Activated CD4-positive, alpha-beta T cell treated with anti-CD3 and anti-CD28 coated beads, Interleukin-2, amount 10 ng/mL, durations not matched to agents 7 days and 5 days (primary cell): ENCODE measurements around the gene CPNE5. TPM values are rescaled to one million over a fixed set of nuclear protein-coding genes. Genes with fewer than 3 reads are reported as not detected.

ENCODE experiments used
- CTCF ChIA-PET: fragments of 350-600 bp; sonication (Branson Sonifier 250); formaldehyde crosslinking; loops from one replicate; lab custom pipeline; 2021; ENCODE audit warnings: antibody characterized with exemption; lab: Charles Lee
- POLR2A ChIA-PET: fragments of 350-600 bp; sonication (Branson Sonifier 250); formaldehyde crosslinking; loops from one replicate; lab custom pipeline; 2021; ENCODE audit warnings: antibody characterized with exemption; lab: Charles Lee
- DNase-seq: peaks from one replicate; pipeline ENCODE4 v3.0.0-alpha.2; 2020
- H3K27ac Mint-ChIP-seq: one replicate; pipeline ENCODE4 v1.8.0; 2021; ENCODE audit warnings: mild to moderate bottlenecking, moderate library complexity, mixed read lengths
- H3K27me3 Mint-ChIP-seq: one replicate; pipeline ENCODE4 v1.8.0; 2021; ENCODE audit warnings: mixed read lengths
- H3K36me3 Mint-ChIP-seq: one replicate; pipeline ENCODE4 v1.8.0; 2021; ENCODE audit warnings: low read depth, mixed read lengths
- H3K4me1 Mint-ChIP-seq: one replicate; pipeline ENCODE4 v1.8.0; 2021; ENCODE audit warnings: mixed read lengths
- H3K4me3 Mint-ChIP-seq: one replicate; pipeline ENCODE4 v1.8.0; 2021; ENCODE audit warnings: mild to moderate bottlenecking, moderate library complexity, mixed read lengths
- H3K9me3 Mint-ChIP-seq: one replicate; pipeline ENCODE4 v1.8.0; 2021; ENCODE audit warnings: mixed read lengths
- total RNA-seq, 2 experiments: library from RNA; stranded (reverse); gene quantifications; one replicate each; pipeline ENCODE4 v1.2.3, GENCODE V29; 2021

CPNE5 gene
- total RNA-seq, 2 experiments from 2014 or later = 0.47 to 1.00 TPM

DNA sequence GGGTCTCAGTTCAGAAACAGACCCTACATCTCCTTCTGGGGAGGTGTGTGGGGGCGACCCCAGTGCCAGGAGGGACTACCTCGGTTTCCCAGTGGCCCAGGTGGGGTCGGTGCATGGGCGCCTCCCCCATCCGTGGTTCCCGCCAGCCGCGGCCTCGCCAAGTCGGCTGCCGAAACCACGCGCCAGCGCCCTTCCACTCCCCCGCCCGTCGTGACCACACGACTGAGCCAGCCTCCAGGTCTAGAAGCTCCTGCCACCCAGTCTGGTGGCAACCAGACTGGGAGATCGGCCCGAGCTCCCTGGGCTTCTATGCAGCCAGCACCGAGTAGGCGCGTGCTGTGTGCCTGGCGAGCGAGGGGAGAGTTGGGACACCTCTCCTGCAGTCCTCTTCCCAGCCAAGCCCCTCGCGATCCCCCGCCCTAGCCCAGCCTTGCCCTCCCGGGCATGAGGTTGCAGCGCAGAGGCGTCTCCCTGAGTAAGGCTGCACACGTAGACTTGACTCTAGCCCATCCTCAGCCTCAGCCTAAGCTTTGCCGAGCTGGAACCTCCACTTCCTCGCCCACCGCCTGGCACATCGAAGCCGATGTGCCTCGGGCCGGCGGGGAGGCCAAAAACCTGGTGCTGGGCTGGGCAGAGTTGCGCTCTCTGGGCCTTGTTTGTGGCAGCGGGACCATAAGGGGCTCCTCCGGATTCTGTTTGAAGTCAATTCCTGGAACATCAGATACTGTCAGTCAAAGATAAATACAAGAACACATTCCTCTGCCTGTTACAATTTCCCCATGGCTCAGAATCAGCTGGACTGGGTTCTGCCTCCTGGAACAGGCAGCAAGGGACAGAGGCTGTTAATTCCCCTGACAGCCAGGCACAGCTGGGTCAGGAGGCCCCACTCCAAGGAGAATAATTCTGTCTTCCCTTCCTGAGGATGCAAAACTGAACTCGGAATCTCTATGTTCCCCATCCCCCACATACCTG lies 1.5 kb upstream of the CPNE5 start:
- Mint-ChIP-seq H3K27ac (peak overlapping the region; percentile 33), H3K36me3 (no peaks in the 10 kb centered on the region), H3K4me1 (peaks cover 15% of the 10 kb centered on the region), H3K4me3 (peak overlapping the region; percentile 63), H3K9me3 (no peaks in the 10 kb centered on the region), H3K27me3 (peaks cover 49% of the 10 kb centered on the region)
- DNase-seq = peak; percentile 39
- POLR2A ChIA-PET = no interaction called here
- CTCF ChIA-PET = interaction anchor here (0.8 to 1.7 kb wide), 2 partner anchors 45 to 82 kb away, joined by 3 to 4 read pairs; partner anchors contain the start of gene C6orf89

- ChIA-PET CTCF (no interaction called here), POLR2A (no interaction called here)
- Mint-ChIP-seq H3K36me3 (no peaks in the 10 kb centered on the region), H3K9me3 (no peaks in the 10 kb centered on the region), H3K4me3 (peak overlapping the region; percentile 63), H3K27me3 (peaks cover 51% of the 10 kb centered on the region), H3K4me1 (peaks cover 15% of the 10 kb centered on the region), H3K27ac (no peak overlapping the region)
- peak; percentile 43 for DNase-seq
Observed at GRCh38 chr6:36839749-36840431, 646 bp upstream of the CPNE5 start.

DNA sequence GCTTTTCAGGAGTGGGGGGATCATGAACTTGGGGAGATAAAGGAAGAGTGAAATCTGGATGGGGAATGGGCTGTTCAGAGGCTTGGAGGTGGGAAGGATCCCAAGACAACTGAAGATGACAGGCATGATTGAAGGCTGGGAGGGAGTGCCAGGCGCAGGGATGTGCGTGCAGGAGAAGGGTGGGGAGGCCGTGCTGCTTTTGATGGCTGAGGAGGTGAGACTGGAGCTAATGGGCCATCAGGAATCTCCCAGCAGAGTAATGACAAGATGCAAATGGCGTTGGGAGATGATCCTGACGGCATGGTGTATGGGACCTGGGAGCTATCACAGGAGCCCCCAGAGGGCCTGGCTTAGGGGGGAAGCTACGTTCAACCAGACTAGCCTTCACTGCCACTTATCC lies 1.6 kb downstream of the CPNE5 start:
- no peaks in the 10 kb centered on the region for H3K9me3 Mint-ChIP-seq
- H3K4me1 Mint-ChIP-seq = peaks cover 15% of the 10 kb centered on the region
- no peak for DNase-seq
- no peaks in the 10 kb centered on the region for H3K36me3 Mint-ChIP-seq
- no peak overlapping the region for H3K4me3 Mint-ChIP-seq
- ChIA-PET CTCF (interaction anchor here (1.2 to 3.0 kb wide), 4 partner anchors 10 to 183 kb away, joined by 4 to 9 read pairs (median 6); no protein-coding TSS in a partner anchor), POLR2A (no interaction called here)
- H3K27me3 Mint-ChIP-seq = peaks cover 51% of the 10 kb centered on the region
- no peak overlapping the region for H3K27ac Mint-ChIP-seq

DNA sequence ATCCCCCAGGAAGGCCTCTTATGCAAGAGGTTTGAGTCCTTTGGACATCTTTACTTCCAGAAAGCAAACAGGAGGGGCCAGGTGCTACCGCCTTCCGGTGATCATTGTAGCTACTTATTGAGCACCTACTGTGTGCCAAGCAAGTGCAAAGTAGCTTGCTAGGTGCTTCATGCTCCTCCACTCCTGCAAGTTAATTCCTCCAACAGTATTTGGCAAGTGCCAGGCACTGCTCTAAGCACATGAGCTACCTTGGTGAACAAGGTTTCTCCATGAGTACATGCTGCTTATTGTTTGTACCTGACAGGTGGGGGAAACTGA lies 2.3 kb downstream of the CPNE5 start:
- no peak for DNase-seq
- H3K4me1 Mint-ChIP-seq = peaks cover 15% of the 10 kb centered on the region
- peaks cover 51% of the 10 kb centered on the region for H3K27me3 Mint-ChIP-seq
- H3K9me3 Mint-ChIP-seq = no peaks in the 10 kb centered on the region
- no peak overlapping the region for H3K27ac Mint-ChIP-seq
- no peaks in the 10 kb centered on the region for H3K36me3 Mint-ChIP-seq
- ChIA-PET POLR2A (no interaction called here), CTCF (interaction anchor here (1.2 to 3.0 kb wide), 4 partner anchors 8 to 53 kb away, joined by 4 to 9 read pairs (median 6); no protein-coding TSS in a partner anchor)
- H3K4me3 Mint-ChIP-seq = no peak overlapping the region

GRCh38 chr6:36836111-36837021 lies 2.9 kb downstream of the CPNE5 start:
- DNase-seq = no peak
- Mint-ChIP-seq H3K4me1 (peaks cover 15% of the 10 kb centered on the region), H3K27me3 (peaks cover 51% of the 10 kb centered on the region), H3K36me3 (no peaks in the 10 kb centered on the region), H3K9me3 (no peaks in the 10 kb centered on the region), H3K27ac (no peak overlapping the region), H3K4me3 (no peak overlapping the region)
- ChIA-PET POLR2A (no interaction called here), CTCF (interaction anchor here (0.6 to 3.0 kb wide), 8 partner anchors 9 to 490 kb away, joined by 3 to 9 read pairs (median 4); no protein-coding TSS in a partner anchor)

DNA sequence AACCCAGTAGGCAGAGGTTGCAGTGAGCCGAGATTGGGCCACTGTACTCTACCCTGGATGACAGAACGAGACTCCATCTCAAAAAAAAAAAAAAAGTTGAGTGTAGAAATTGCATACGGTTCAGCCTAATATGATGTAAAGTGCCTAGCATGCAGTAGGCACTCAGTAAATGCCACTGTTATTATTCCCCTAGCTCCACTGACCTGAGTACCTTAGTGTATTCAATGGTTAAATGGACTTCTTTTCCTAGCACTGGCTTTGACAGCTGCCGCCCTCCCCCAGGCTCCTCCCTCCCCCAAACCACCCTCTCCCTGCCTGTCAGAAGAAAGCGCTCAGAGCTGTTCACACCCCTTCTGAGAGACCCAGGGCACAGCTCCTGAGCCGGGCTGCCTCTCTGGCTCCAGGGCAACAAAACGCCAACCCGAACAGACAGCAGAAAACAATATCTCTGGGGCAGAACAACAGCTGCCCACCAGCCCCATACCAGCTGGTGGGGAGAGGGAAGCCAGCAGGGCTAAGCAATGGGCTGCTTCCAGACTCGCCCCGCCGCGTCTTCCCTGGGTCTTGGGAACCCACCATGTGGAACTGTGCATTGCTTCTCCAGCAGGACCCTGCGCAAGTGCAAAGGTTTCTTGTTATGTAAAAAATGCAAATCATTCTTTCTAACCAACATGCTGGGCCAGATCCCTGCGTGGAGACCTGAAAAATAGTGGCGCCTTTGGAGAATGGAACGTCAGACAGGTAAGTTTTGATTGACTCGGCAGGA lies 4.5 kb downstream of the CPNE5 start:
- no peaks in the 10 kb centered on the region for H3K36me3 Mint-ChIP-seq
- CTCF ChIA-PET = interaction anchor here (0.5 to 1.9 kb wide), 11 partner anchors 9 to 700 kb away, joined by 3 to 9 read pairs (median 3); no protein-coding TSS in a partner anchor
- DNase-seq = no peak

GRCh38 chr6:36833182-36833789 lies 6.0 kb downstream of the CPNE5 start:
- peaks cover 32% of the 10 kb centered on the region for H3K27me3 Mint-ChIP-seq
- no peak overlapping the region for H3K4me3 Mint-ChIP-seq
- no peaks in the 10 kb centered on the region for H3K36me3 Mint-ChIP-seq
- H3K9me3 Mint-ChIP-seq = no peaks in the 10 kb centered on the region
- CTCF ChIA-PET = interaction anchor here (1.4 kb wide), 1 partner anchor 12 kb away, joined by 4 read pairs; no protein-coding TSS in a partner anchor
- POLR2A ChIA-PET = no interaction called here
- no peaks in the 10 kb centered on the region for H3K4me1 Mint-ChIP-seq
- no peak for DNase-seq
- H3K27ac Mint-ChIP-seq = no peak overlapping the region

More for the DNA sequence above, 4.5 kb downstream of the CPNE5 start:
- peaks cover 3% of the 10 kb centered on the region for H3K4me1 Mint-ChIP-seq
- H3K4me3 Mint-ChIP-seq = no peak overlapping the region
- no peak overlapping the region for H3K27ac Mint-ChIP-seq
- no peaks in the 10 kb centered on the region for H3K9me3 Mint-ChIP-seq
- POLR2A ChIA-PET = no interaction called here
- H3K27me3 Mint-ChIP-seq = peaks cover 45% of the 10 kb centered on the region

DNA sequence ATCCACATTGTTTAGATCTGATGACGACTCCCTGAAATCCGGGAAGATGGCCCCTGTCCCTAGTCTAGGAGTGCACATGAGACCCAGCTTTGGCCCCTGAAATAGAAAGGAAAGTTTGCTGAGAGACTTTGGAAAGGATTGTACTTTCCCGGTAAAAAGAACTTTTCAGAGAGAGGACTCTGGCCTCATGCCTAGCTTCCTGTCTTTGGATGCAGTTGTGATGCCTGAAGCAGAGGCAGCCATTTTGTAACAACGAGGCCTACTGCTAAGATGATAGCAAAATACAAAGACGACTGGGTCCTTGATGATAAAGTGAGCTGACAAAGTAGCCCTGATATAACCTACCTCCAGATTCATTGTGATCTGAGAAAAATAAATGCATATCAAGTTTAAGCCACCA lies 6.9 kb downstream of the CPNE5 start:
- Mint-ChIP-seq H3K27ac (no peak overlapping the region), H3K27me3 (peaks cover 22% of the 10 kb centered on the region), H3K9me3 (no peaks in the 10 kb centered on the region), H3K36me3 (no peaks in the 10 kb centered on the region), H3K4me1 (peaks cover 8% of the 10 kb centered on the region), H3K4me3 (no peak overlapping the region)
- ChIA-PET POLR2A (no interaction called here), CTCF (interaction anchor here (0.7 kb wide), 1 partner anchor 21 kb away, joined by 3 read pairs; no protein-coding TSS in a partner anchor)
- no peak for DNase-seq

- Mint-ChIP-seq H3K9me3 (no peaks in the 10 kb centered on the region), H3K4me3 (no peak overlapping the region), H3K27me3 (peaks cover 12% of the 10 kb centered on the region), H3K36me3 (no peaks in the 10 kb centered on the region), H3K4me1 (peaks cover 12% of the 10 kb centered on the region), H3K27ac (no peak overlapping the region)
- DNase-seq = no peak
- CTCF ChIA-PET = interaction anchor here (1.1 to 2.0 kb wide), 5 partner anchors 17 to 71 kb away, joined by 3 to 7 read pairs (median 4); no protein-coding TSS in a partner anchor
- POLR2A ChIA-PET = no interaction called here
Observed at GRCh38 chr6:36830577-36830976, 8.7 kb downstream of the CPNE5 start.

DNA sequence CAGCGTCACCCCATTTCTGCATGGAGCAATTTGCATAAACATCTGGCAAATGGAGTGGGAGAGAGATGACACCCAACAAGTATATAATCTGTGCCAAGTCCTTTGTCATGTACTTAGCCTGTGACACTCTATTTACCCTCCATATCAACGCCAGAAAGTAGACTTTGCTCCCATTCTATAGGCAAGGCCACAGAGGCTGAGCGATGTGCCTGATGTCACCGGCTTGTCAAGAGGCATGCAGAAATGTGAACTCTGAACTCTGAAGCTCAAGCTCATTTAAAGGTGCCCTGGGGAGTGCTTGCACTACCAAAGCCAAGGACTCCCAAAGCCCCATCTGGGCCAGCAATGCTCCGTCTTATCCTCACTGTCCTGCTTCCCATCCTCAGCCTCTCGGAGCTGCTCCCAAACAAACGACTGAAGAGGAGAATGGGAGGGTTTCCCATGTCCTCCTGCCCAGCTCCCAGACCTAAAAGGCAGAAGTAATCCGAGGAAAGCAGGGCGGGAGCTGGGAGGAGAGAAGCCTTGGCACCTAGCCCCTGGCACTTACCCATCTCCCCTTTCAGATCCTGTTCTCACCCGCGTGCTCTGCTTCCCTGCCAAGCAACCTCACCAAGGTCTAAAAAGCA lies 9.2 kb downstream of the CPNE5 start:
- Mint-ChIP-seq H3K4me1 (peaks cover 12% of the 10 kb centered on the region), H3K27ac (no peak overlapping the region), H3K9me3 (no peaks in the 10 kb centered on the region), H3K27me3 (peaks cover 9% of the 10 kb centered on the region), H3K4me3 (no peak overlapping the region), H3K36me3 (no peaks in the 10 kb centered on the region)
- ChIA-PET POLR2A (no interaction called here), CTCF (interaction anchor here (1.1 to 2.0 kb wide), 5 partner anchors 18 to 71 kb away, joined by 3 to 7 read pairs (median 4); no protein-coding TSS in a partner anchor)
- DNase-seq = no peak
